Lung (tissue), 12 donors: Measurements from ENCODE around the gene C18orf63. TPM values are rescaled to one million over a fixed set of nuclear protein-coding genes. Genes with fewer than 3 reads are reported as not detected.

Experiments used
- ATAC-seq: fragments of 200-7000 bp; cut with Tn5 transposase; one replicate; pipeline ENCODE4 v1.9.1; 2020; ENCODE audit warnings: moderate number of reproducible peaks; ENCODE audit not compliant: insufficient read depth, low FRiP score
- DNase-seq, 3 donors: peaks; one replicate each; pipeline ENCODE4 v3.0.0-alpha.2; 2013 to 2017
- H3K27ac ChIP-seq, 2 donors: one replicate each; pipeline ENCODE4 v1.5.1; 2013; ENCODE audit warnings: mild to moderate bottlenecking in 2 of 2, moderate library complexity in 2 of 2, control low read depth in 1 of 2, inconsistent platforms in 1 of 2, low read depth in 1 of 2, low read length in 1 of 2
- H3K27me3 ChIP-seq, 3 donors: one replicate each; pipeline ENCODE4 v1.5.1; 2013; ENCODE audit warnings: low read length in 2 of 3; ENCODE audit not compliant: control insufficient read depth in 3 of 3, insufficient read depth in 3 of 3
- H3K36me3 ChIP-seq, 4 donors: one replicate each; pipeline ENCODE4 v1.5.1; 2013; ENCODE audit warnings: low read length in 4 of 4, mild to moderate bottlenecking in 1 of 4, moderate library complexity in 1 of 4; ENCODE audit not compliant: control insufficient read depth in 4 of 4, insufficient read depth in 4 of 4
- H3K4me1 ChIP-seq, 5 donors: one replicate each; pipeline ENCODE4 v1.5.1; 2013; ENCODE audit warnings: low read length in 5 of 5, mild to moderate bottlenecking in 2 of 5, moderate library complexity in 1 of 5; ENCODE audit not compliant: control insufficient read depth in 5 of 5, insufficient read depth in 5 of 5
- H3K4me3 ChIP-seq: one replicate; pipeline ENCODE4 v1.5.1; 2013; ENCODE audit warnings: mild to moderate bottlenecking, control low read depth, moderate library complexity
- H3K9ac ChIP-seq, 2 donors: one replicate each; pipeline ENCODE4 v1.5.1; 2013; ENCODE audit warnings: low read length in 2 of 2, control low read depth in 1 of 2; ENCODE audit not compliant: insufficient read depth in 1 of 2
- H3K9me3 ChIP-seq, 4 donors: one replicate each; pipeline ENCODE4 v1.5.1; 2013; ENCODE audit warnings: low read length in 3 of 4, mild to moderate bottlenecking in 1 of 4, moderate library complexity in 1 of 4; ENCODE audit not compliant: control insufficient read depth in 4 of 4, insufficient read depth in 3 of 4
- WGBS, 2 donors: extraction: QIAGEN DNeasy Blood & Tissue Kit; methylation state at CpG; one replicate each; pipeline ENCODE4 v1.1.7; 2013; 5-methylcytosine and 5-hydroxymethylcytosine counted together
- polyA plus RNA-seq, 2 donors: library from polyadenylated mRNA; stranded (reverse); fragments of 200-250 nt; gene quantifications; one replicate each; pipeline ENCODE4 v1.2.1, GENCODE V29; 2013
- total RNA-seq, 2 donors: library from RNA; depleted of rRNA in 1 of 2; stranded (reverse); fragments of >200 nt in 1 of 2; gene quantifications; one replicate each; pipeline ENCODE4 v1.2.1, GENCODE V29; 2014 to 2021
- TF ChIP-seq, protein P1 (sequence below): IDR thresholded peaks from 2 replicates; pipeline ENCODE4 v1.5.1; 2012; ENCODE audit warnings: mild to moderate bottlenecking; ENCODE audit errors: control extremely low read depth, extremely low read depth
- donor health status: control.
- donor health status: control.
- donor health status: Bipolar disorder and iron deficiency.
- donor health status: healthy.
- donor health status: DM: yes; HTN: yes; CAD: no.

Gene C18orf63
- total and polyA plus RNA-seq, 4 donors, result 0.14 to 0.55 (median 0.38) TPM

DNA sequence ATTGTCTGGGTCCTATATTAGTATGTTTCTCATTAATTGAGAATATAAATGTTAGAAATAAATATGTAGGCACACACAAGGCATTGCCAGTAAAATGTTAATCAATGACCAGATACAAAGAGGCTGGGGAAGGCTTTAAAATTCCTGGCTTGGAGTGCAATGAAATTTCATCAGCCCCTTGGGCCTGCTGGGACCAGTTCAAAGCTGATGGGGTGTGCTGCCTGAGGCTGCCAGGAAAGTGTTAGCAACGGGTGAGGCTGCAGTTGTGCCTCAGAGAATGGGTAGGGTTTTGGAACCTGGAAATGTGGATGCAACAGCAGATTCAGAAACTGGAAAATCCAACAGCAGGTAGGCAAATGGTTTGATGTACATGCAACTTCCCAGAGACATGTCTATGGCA is 72.6 kb downstream of the C18orf63 start:
- TF ChIP-seq, protein P1, sequence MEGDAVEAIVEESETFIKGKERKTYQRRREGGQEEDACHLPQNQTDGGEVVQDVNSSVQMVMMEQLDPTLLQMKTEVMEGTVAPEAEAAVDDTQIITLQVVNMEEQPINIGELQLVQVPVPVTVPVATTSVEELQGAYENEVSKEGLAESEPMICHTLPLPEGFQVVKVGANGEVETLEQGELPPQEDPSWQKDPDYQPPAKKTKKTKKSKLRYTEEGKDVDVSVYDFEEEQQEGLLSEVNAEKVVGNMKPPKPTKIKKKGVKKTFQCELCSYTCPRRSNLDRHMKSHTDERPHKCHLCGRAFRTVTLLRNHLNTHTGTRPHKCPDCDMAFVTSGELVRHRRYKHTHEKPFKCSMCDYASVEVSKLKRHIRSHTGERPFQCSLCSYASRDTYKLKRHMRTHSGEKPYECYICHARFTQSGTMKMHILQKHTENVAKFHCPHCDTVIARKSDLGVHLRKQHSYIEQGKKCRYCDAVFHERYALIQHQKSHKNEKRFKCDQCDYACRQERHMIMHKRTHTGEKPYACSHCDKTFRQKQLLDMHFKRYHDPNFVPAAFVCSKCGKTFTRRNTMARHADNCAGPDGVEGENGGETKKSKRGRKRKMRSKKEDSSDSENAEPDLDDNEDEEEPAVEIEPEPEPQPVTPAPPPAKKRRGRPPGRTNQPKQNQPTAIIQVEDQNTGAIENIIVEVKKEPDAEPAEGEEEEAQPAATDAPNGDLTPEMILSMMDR, result no peak
- H3K4me1 ChIP-seq, result peaks cover 0 to 8% (median 0%) of the 10 kb centered on the region in 5 donors

DNA sequence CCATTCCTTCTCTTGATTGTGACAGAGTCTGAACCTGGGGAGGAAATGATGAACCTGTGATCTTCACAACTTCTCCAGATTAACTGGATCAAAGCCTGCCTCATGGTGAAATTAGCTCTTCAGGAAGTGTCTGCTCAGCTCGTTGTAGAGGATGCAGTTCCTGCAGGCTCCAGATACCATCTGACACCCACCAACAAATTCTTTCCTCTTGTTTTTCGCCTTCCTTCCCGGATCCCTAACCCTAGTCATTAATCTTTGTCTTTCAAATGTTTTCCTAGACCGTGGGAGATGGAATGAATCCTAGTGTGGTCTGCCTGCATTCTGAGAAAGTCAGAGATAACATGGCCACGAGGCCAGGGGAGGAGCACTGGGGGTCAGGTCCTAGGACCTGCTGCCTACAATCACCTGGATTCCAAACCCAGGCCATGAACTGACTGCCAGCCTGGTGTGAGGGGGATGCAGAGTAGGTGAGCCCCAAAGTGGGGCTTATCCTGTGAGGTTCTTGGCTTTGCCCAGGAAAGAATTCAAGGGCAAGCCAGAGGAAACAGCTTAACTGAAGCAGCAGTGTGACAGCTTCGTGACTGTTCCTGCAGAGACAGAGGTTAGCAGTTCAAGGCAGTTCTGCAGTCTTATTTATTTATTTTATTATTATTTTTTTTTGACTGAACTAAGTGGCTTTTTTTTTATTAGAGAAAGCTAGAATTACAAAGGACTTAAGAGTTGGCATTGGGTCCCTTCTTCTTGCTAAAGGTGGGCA is 73.7 kb downstream of the C18orf63 start:
- Histone ChIP-seq H3K27ac (no peak overlapping the region), H3K27me3 (no peaks in the 10 kb centered on the region), H3K4me3 (no peak overlapping the region), H3K9ac (no peak overlapping the region), H3K36me3 (no peaks in the 10 kb centered on the region), H3K9me3 (no peaks in the 10 kb centered on the region), H3K4me1 (peaks cover 0 to 8% (median 0%) of the 10 kb centered on the region in 5 donors)
- DNase-seq (no peak), ATAC-seq (no peak)
- 29 to 44% methylated on average over 6 of the region's 6 CpGs for WGBS, 2 donors
- TF ChIP-seq, protein P1, result no peak

More for the DNA sequence above, 72.6 kb downstream of the C18orf63 start:
- no peaks in the 10 kb centered on the region for H3K27me3 ChIP-seq
- no peak overlapping the region for H3K4me3 ChIP-seq
- WGBS, 2 donors, result 62 to 82% methylated on average over 1 of the region's 1 CpG
- no peaks in the 10 kb centered on the region for H3K9me3 ChIP-seq
- no peak overlapping the region for H3K27ac ChIP-seq
- H3K9ac ChIP-seq, result no peak overlapping the region
- ATAC-seq (no peak), DNase-seq (no peak)
- H3K36me3 ChIP-seq, result no peaks in the 10 kb centered on the region

GRCh38 chr18:74389991-74390390 is 74.4 kb downstream of the C18orf63 start:
- Histone ChIP-seq H3K27ac (no peak overlapping the region), H3K36me3 (no peaks in the 10 kb centered on the region), H3K4me3 (no peak overlapping the region), H3K9ac (no peak overlapping the region), H3K9me3 (no peaks in the 10 kb centered on the region), H3K27me3 (no peaks in the 10 kb centered on the region), H3K4me1 (peaks cover 0 to 8% (median 0%) of the 10 kb centered on the region in 5 donors)
- WGBS, 2 donors, result 94 to 95% methylated on average over 20 of the region's 20 CpGs
- DNase-seq (no peak), ATAC-seq (no peak)
- TF ChIP-seq, protein P1, result no peak
